Activated naive CD4-positive, alpha-beta T cell treated with anti-CD3 and anti-CD28 coated beads, Interleukin-2, amount 50 U/mL, for 24 hours (primary cell): Measurements from ENCODE around the gene GP5.

Experiments used
- H3K27ac Mint-ChIP-seq: one replicate; pipeline ENCODE4 v1.8.0; 2021; ENCODE audit warnings: mild to moderate bottlenecking, mixed read lengths
- H3K27me3 Mint-ChIP-seq: one replicate; pipeline ENCODE4 v1.8.0; 2021; ENCODE audit warnings: mixed read lengths
- H3K36me3 Mint-ChIP-seq: one replicate; pipeline ENCODE4 v1.8.0; 2021; ENCODE audit warnings: mixed read lengths
- H3K4me1 Mint-ChIP-seq: one replicate; pipeline ENCODE4 v1.8.0; 2021; ENCODE audit warnings: mixed read lengths
- H3K4me3 Mint-ChIP-seq: one replicate; pipeline ENCODE4 v1.8.0; 2021; ENCODE audit warnings: mild to moderate bottlenecking, mixed read lengths
- H3K9me3 Mint-ChIP-seq: one replicate; pipeline ENCODE4 v1.8.0; 2021; ENCODE audit warnings: mixed read lengths

The GP5 gene

GRCh38 chr3:194373899-194374298 is 25.2 kb downstream of the GP5 start:
- Mint-ChIP-seq H3K9me3 (no peaks in the 10 kb centered on the region), H3K4me3 (no peak overlapping the region), H3K4me1 (peaks cover 3% of the 10 kb centered on the region), H3K36me3 (no peaks in the 10 kb centered on the region), H3K27me3 (peaks cover 9% of the 10 kb centered on the region), H3K27ac (no peak overlapping the region)

GRCh38 chr3:194373028-194373427 is 26.0 kb downstream of the GP5 start:
- Mint-ChIP-seq H3K4me1 (peaks cover 3% of the 10 kb centered on the region), H3K36me3 (no peaks in the 10 kb centered on the region), H3K27me3 (peaks cover 15% of the 10 kb centered on the region), H3K27ac (no peak overlapping the region), H3K9me3 (no peaks in the 10 kb centered on the region), H3K4me3 (no peak overlapping the region)

DNA sequence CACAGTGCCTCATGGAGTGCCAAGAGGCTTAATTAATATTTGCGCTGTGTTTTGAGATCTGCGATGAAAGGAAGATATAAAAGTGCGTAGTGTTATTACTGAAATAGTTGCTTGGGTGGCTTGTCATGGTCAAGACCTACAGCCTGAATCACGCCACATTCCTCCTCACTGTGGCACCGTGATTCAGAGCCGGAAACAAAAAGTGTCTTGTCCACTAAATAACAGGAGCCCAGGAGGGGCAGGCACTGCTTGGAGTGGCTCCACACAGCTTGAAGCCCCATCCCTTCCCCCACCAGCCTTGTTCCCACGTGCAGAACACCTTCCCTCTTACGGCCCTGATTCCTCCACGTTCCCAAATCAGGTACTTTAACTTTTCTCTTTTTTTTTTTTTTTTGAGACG is 28.3 kb downstream of the GP5 start:
- H3K27me3 Mint-ChIP-seq: peaks cover 16% of the 10 kb centered on the region
- H3K4me1 Mint-ChIP-seq: peaks cover 3% of the 10 kb centered on the region
- H3K36me3 Mint-ChIP-seq: no peaks in the 10 kb centered on the region
- H3K9me3 Mint-ChIP-seq: no peaks in the 10 kb centered on the region
- H3K4me3 Mint-ChIP-seq: no peak overlapping the region
- H3K27ac Mint-ChIP-seq: no peak overlapping the region

GRCh38 chr3:194369522-194370279 is 29.4 kb downstream of the GP5 start, which contains the start of gene LRRC15:
LRRC15 (minus strand) TSS chr3:194369743; CDS start chr3:194361043, 8,700 bp downstream.
- Mint-ChIP-seq H3K4me1 (peaks cover 3% of the 10 kb centered on the region), H3K36me3 (no peaks in the 10 kb centered on the region), H3K27ac (no peak within 1 kb of the TSS), H3K27me3 (peaks cover 16% of the 10 kb centered on the region), H3K4me3 (no peak within 1 kb of the TSS), H3K9me3 (no peaks in the 10 kb centered on the region)

- H3K27ac Mint-ChIP-seq: no peak overlapping the region
- no peaks in the 10 kb centered on the region for H3K36me3 Mint-ChIP-seq
- no peaks in the 10 kb centered on the region for H3K9me3 Mint-ChIP-seq
- H3K4me3 Mint-ChIP-seq: no peak overlapping the region
- peaks cover 3% of the 10 kb centered on the region for H3K4me1 Mint-ChIP-seq
- H3K27me3 Mint-ChIP-seq: peaks cover 16% of the 10 kb centered on the region
These were observed 30.1 kb downstream of the GP5 start for GRCh38 chr3:194368918-194369317.

DNA sequence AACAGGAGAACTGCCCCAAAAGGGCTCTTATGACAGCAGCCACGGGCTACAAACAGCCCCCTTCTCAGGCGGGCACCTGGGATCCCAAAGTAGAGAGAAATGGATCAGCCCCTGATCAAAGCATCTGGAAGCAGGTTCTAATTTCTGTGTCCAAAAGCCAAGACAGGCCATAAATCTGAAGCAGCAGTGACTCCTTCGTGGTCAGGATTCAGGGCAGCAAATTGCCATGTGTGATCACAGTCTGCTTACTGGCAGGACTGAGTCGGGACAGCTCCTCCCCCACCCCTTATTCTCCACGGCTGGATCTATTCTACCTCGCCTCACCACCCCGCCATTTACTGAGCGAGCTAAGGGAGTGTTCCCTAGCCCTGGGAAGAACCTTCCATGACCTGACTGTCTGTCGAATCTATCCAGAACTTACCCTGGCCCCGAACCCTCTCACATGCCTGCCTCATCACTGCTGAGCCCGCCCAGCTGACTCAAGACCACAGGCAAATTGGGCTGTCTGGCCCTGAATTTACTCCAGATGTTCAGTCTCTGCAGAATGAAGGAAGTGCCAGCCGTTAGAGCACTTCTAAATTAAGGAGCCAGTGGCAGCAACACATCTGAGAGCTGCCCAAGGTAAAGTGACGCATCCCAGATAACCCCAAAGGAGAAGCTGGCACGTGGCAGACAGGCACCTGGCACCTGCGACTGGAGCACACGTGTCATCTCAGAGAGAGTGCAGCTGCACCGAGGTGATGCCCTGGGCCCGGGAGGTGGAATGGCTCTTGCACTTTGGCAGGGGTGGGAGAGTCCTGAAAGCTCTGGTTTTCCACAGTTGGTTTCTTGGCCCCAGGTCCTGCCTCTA is 30.8 kb downstream of the GP5 start:
- H3K4me3 Mint-ChIP-seq: no peak overlapping the region
- no peak overlapping the region for H3K27ac Mint-ChIP-seq
- peaks cover 3% of the 10 kb centered on the region for H3K4me1 Mint-ChIP-seq
- H3K9me3 Mint-ChIP-seq: no peaks in the 10 kb centered on the region
- H3K27me3 Mint-ChIP-seq: peaks cover 16% of the 10 kb centered on the region
- no peaks in the 10 kb centered on the region for H3K36me3 Mint-ChIP-seq

DNA sequence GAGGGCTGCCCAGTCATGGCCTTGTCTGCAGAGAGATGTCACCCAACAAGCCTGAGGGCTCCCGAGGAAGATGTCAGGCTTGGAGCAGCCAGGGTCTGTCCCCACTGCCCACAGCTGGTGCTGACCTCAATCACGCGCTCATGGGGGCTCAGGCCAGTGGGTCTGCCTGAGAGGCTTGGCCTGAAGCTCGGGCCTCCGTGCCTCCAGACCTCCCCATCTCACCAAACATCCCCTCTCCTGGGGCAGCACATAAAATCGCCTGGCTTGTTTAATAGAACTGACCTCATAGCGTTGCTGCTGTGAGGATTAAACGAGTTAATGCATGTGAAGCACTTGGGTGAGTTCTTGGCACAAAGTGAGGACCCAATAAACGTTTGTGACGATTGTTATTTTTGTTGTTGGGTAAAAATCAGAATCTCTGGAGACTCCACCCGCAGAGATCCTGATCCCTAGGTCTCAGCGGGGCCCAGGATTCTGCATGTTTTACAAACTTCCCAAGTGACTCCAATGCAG is 33.0 kb downstream of the GP5 start:
- Mint-ChIP-seq H3K4me1 (peaks cover 3% of the 10 kb centered on the region), H3K36me3 (no peaks in the 10 kb centered on the region), H3K4me3 (no peak overlapping the region), H3K9me3 (no peaks in the 10 kb centered on the region), H3K27ac (no peak overlapping the region), H3K27me3 (peaks cover 16% of the 10 kb centered on the region)

GRCh38 chr3:194365526-194365925 is 33.5 kb downstream of the GP5 start:
- H3K27ac Mint-ChIP-seq: no peak overlapping the region
- no peaks in the 10 kb centered on the region for H3K9me3 Mint-ChIP-seq
- H3K4me3 Mint-ChIP-seq: no peak overlapping the region
- peaks cover 3% of the 10 kb centered on the region for H3K4me1 Mint-ChIP-seq
- H3K36me3 Mint-ChIP-seq: no peaks in the 10 kb centered on the region
- H3K27me3 Mint-ChIP-seq: peaks cover 15% of the 10 kb centered on the region

- Mint-ChIP-seq H3K27ac (no peak overlapping the region), H3K4me1 (peaks cover 1% of the 10 kb centered on the region), H3K4me3 (no peak overlapping the region), H3K27me3 (peaks cover 8% of the 10 kb centered on the region), H3K9me3 (no peaks in the 10 kb centered on the region), H3K36me3 (no peaks in the 10 kb centered on the region)
These were observed 34.2 kb downstream of the GP5 start for GRCh38 chr3:194364652-194365434.

DNA sequence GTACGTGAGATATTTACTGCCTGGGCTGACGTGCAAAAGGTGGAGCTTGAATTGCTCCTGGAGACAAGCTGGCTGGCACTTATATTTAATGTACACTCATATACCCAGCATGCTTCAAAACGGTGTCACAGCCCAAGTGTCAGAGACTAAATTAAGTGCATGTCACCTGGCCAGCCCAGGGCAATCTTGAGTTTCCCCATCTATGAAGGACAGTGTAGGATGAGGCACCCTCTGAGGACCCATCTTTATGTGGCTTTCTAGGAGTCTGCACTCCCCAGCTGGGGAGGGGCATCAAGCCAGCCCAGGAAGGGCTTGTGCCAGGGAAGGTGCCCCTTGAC is 34.8 kb downstream of the GP5 start:
- H3K36me3 Mint-ChIP-seq: no peaks in the 10 kb centered on the region
- peaks cover 8% of the 10 kb centered on the region for H3K27me3 Mint-ChIP-seq
- no peak overlapping the region for H3K27ac Mint-ChIP-seq
- H3K4me1 Mint-ChIP-seq: no peaks in the 10 kb centered on the region
- H3K4me3 Mint-ChIP-seq: no peak overlapping the region
- H3K9me3 Mint-ChIP-seq: no peaks in the 10 kb centered on the region

GRCh38 chr3:194360568-194360967 is 38.5 kb downstream of the GP5 start:
- no peaks in the 10 kb centered on the region for H3K4me1 Mint-ChIP-seq
- no peak overlapping the region for H3K4me3 Mint-ChIP-seq
- H3K36me3 Mint-ChIP-seq: no peaks in the 10 kb centered on the region
- peaks cover 1% of the 10 kb centered on the region for H3K27me3 Mint-ChIP-seq
- H3K27ac Mint-ChIP-seq: no peak overlapping the region
- no peaks in the 10 kb centered on the region for H3K9me3 Mint-ChIP-seq

GRCh38 chr3:194357681-194358080 is 41.4 kb downstream of the GP5 start:
- H3K27me3 Mint-ChIP-seq: peaks cover 1% of the 10 kb centered on the region
- no peaks in the 10 kb centered on the region for H3K36me3 Mint-ChIP-seq
- H3K9me3 Mint-ChIP-seq: no peaks in the 10 kb centered on the region
- H3K27ac Mint-ChIP-seq: no peak overlapping the region
- peaks cover 3% of the 10 kb centered on the region for H3K4me1 Mint-ChIP-seq
- no peak overlapping the region for H3K4me3 Mint-ChIP-seq

GRCh38 chr3:194355379-194355778 is 43.7 kb downstream of the GP5 start:
- no peaks in the 10 kb centered on the region for H3K36me3 Mint-ChIP-seq
- H3K27me3 Mint-ChIP-seq: peaks cover 1% of the 10 kb centered on the region
- no peaks in the 10 kb centered on the region for H3K9me3 Mint-ChIP-seq
- H3K4me1 Mint-ChIP-seq: peaks cover 3% of the 10 kb centered on the region
- no peak overlapping the region for H3K27ac Mint-ChIP-seq
- no peak overlapping the region for H3K4me3 Mint-ChIP-seq

- Mint-ChIP-seq H3K36me3 (no peaks in the 10 kb centered on the region), H3K27me3 (peaks cover 1% of the 10 kb centered on the region), H3K4me3 (no peak overlapping the region), H3K9me3 (no peaks in the 10 kb centered on the region), H3K27ac (no peak overlapping the region), H3K4me1 (peaks cover 3% of the 10 kb centered on the region)
These were observed 44.8 kb downstream of the GP5 start for GRCh38 chr3:194354315-194354714.

DNA sequence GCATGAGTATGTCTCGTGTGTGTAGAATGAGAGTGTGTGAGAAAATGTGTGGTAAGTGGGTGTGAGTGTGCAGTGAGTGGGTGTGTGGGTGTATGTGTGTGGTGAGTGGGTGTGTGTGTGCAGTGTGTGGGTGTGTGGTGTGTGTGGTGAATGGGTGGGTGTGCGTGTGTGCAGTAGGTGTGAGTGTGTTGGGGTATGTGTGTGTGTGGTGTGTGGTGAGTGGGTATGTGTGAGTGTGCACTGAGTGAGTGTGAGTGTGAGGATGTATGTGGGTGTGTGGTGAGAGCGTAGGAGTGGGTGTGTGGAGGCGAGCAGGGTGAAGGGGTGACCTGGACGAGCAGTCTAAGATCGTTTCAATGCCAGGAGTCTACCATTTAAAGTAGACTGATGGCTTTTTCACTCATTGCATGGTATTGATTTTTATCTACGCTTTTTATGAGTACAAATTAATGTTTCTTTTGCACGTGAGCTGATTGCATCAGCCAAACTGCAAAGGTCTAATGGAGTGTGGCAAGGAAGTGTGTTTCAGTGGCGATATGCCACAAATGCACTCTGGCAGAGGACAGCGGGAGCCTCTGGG is 46.3 kb downstream of the GP5 start:
- Mint-ChIP-seq H3K4me3 (no peak overlapping the region), H3K27me3 (peaks cover 1% of the 10 kb centered on the region), H3K27ac (no peak overlapping the region), H3K36me3 (no peaks in the 10 kb centered on the region), H3K4me1 (peaks cover 3% of the 10 kb centered on the region), H3K9me3 (no peaks in the 10 kb centered on the region)
